Measurements from ENCODE around the gene VARS1.
"Not testable (repeated sequence)": the region's sequence is repeated elsewhere in the genome, so short reads cannot be mapped to it uniquely, and the experiment has no call there.

VARS1 gene

GRCh38 chr6:31822036-31822821 is 26.7 kb upstream of the VARS1 start:
- H3K27ac ChIP-seq (ENCODE audit: low read length), result no peak overlapping the region
- DNase-seq (ENCODE audit: low read depth, low spot score), result no peak

GRCh38 chr6:31821301-31822035 is 25.9 kb upstream of the VARS1 start:
- H3K27ac ChIP-seq (ENCODE audit: low read length), result no peak overlapping the region
- no peaks in the 10 kb centered on the region for H3K9me3 ChIP-seq (ENCODE audit: control insufficient read depth, insufficient read depth, low read length)
- H3K4me3 ChIP-seq (ENCODE audit: low read length), result peak overlapping the region; percentile 55; the same call in 1 of the 2 replicates
- no peaks in the 10 kb centered on the region for H3K36me3 ChIP-seq (ENCODE audit: control insufficient read depth, insufficient read depth, low read length)
- no CpG with 5 or more reads among the region's 39 CpGs for WGBS (ENCODE audit: insufficient coverage, insufficient read length)
- DNase-seq (ENCODE audit: low read depth, low spot score), result no peak
- no peaks in the 10 kb centered on the region for H3K27me3 ChIP-seq (ENCODE audit: control insufficient read depth, insufficient read depth, low read length)
- H3K4me1 ChIP-seq (ENCODE audit: control insufficient read depth, insufficient read depth, low read length), result no peaks in the 10 kb centered on the region; the same call in none of the 2 replicates

More at GRCh38 chr6:31822036-31822821, 26.7 kb upstream of the VARS1 start:
- Histone ChIP-seq H3K4me1 (ENCODE audit: control insufficient read depth, insufficient read depth, low read length) (no peaks in the 10 kb centered on the region; the same call in none of the 2 replicates), H3K36me3 (ENCODE audit: control insufficient read depth, insufficient read depth, low read length) (no peaks in the 10 kb centered on the region), H3K27me3 (ENCODE audit: control insufficient read depth, insufficient read depth, low read length) (no peaks in the 10 kb centered on the region), H3K9me3 (ENCODE audit: control insufficient read depth, insufficient read depth, low read length) (no peaks in the 10 kb centered on the region), H3K4me3 (ENCODE audit: low read length) (peak overlapping the region; percentile 29; the same call in 1 of the 2 replicates)
- WGBS (ENCODE audit: insufficient coverage, insufficient read length), result no CpG with 5 or more reads among the region's 25 CpGs

- H3K27ac ChIP-seq (ENCODE audit: low read length); H3K4me1 ChIP-seq (ENCODE audit: control insufficient read depth, insufficient read depth, low read length): not testable (repeated sequence)
- no CpG with 5 or more reads among the region's 10 CpGs for WGBS (ENCODE audit: insufficient coverage, insufficient read length)
Measured at GRCh38 chr6:31820399-31820798, 24.8 kb upstream of the VARS1 start.

GRCh38 chr6:31819871-31820299 is 24.3 kb upstream of the VARS1 start:
- H3K9me3 ChIP-seq (ENCODE audit: control insufficient read depth, insufficient read depth, low read length), result no peaks in the 10 kb centered on the region
- no peaks in the 10 kb centered on the region for H3K36me3 ChIP-seq (ENCODE audit: control insufficient read depth, insufficient read depth, low read length)
- no peak for DNase-seq (ENCODE audit: low read depth, low spot score)
- H3K27me3 ChIP-seq (ENCODE audit: control insufficient read depth, insufficient read depth, low read length), result no peaks in the 10 kb centered on the region
- H3K27ac ChIP-seq (ENCODE audit: low read length), result no peak overlapping the region
- no peak overlapping the region for H3K4me3 ChIP-seq (ENCODE audit: low read length)
- no peaks in the 10 kb centered on the region; the same call in 1 of the 2 replicates for H3K4me1 ChIP-seq (ENCODE audit: control insufficient read depth, insufficient read depth, low read length)

More at GRCh38 chr6:31820399-31820798, 24.8 kb upstream of the VARS1 start:
- not testable (repeated sequence) for DNase-seq (ENCODE audit: low read depth, low spot score); H3K9me3 ChIP-seq (ENCODE audit: control insufficient read depth, insufficient read depth, low read length); H3K36me3 ChIP-seq (ENCODE audit: control insufficient read depth, insufficient read depth, low read length); H3K27me3 ChIP-seq (ENCODE audit: control insufficient read depth, insufficient read depth, low read length); H3K4me3 ChIP-seq (ENCODE audit: low read length)

GRCh38 chr6:31817929-31818511 is 22.5 kb upstream of the VARS1 start:
- not testable (repeated sequence) for H3K36me3 ChIP-seq (ENCODE audit: control insufficient read depth, insufficient read depth, low read length); H3K9me3 ChIP-seq (ENCODE audit: control insufficient read depth, insufficient read depth, low read length); H3K27ac ChIP-seq (ENCODE audit: low read length); H3K4me3 ChIP-seq (ENCODE audit: low read length); H3K27me3 ChIP-seq (ENCODE audit: control insufficient read depth, insufficient read depth, low read length); DNase-seq (ENCODE audit: low read depth, low spot score); H3K4me1 ChIP-seq (ENCODE audit: control insufficient read depth, insufficient read depth, low read length)
- no CpG with 5 or more reads among the region's 8 CpGs for WGBS (ENCODE audit: insufficient coverage, insufficient read length)

- not testable (repeated sequence) for H3K36me3 ChIP-seq (ENCODE audit: control insufficient read depth, insufficient read depth, low read length); H3K9me3 ChIP-seq (ENCODE audit: control insufficient read depth, insufficient read depth, low read length); H3K27ac ChIP-seq (ENCODE audit: low read length); H3K27me3 ChIP-seq (ENCODE audit: control insufficient read depth, insufficient read depth, low read length); H3K4me1 ChIP-seq (ENCODE audit: control insufficient read depth, insufficient read depth, low read length); DNase-seq (ENCODE audit: low read depth, low spot score); H3K4me3 ChIP-seq (ENCODE audit: low read length)
- no CpG with 5 or more reads among the region's 37 CpGs for WGBS (ENCODE audit: insufficient coverage, insufficient read length)
Measured at GRCh38 chr6:31817133-31817928, 21.8 kb upstream of the VARS1 start.

GRCh38 chr6:31815025-31815838 is 19.7 kb upstream of the VARS1 start, which contains the start of the genes HSPA1A and HSPA1L:
TSS of gene HSPA1A (plus strand) at chr6:31815543. CDS start at chr6:31815757, 214 bp downstream.
TSS of gene HSPA1L (minus strand) at chr6:31815283. CDS start at chr6:31811972, 3,311 bp downstream.
- Histone ChIP-seq H3K9me3 (ENCODE audit: control insufficient read depth, insufficient read depth, low read length) (no peaks in the 10 kb centered on the region), H3K4me3 (ENCODE audit: low read length) (peak within 1 kb of the TSS; percentile 60; the same call in 1 of the 2 replicates), H3K27ac (ENCODE audit: low read length) (no peak within 1 kb of the TSS), H3K4me1 (ENCODE audit: control insufficient read depth, insufficient read depth, low read length) (no peaks in the 10 kb centered on the region), H3K36me3 (ENCODE audit: control insufficient read depth, insufficient read depth, low read length) (no peaks in the 10 kb centered on the region), H3K27me3 (ENCODE audit: control insufficient read depth, insufficient read depth, low read length) (no peaks in the 10 kb centered on the region)
- DNase-seq (ENCODE audit: low read depth, low spot score), result peak; percentile 96
- WGBS (ENCODE audit: insufficient coverage, insufficient read length), result no CpG with 5 or more reads among the region's 56 CpGs

GRCh38 chr6:31814677-31815024 is 19.1 kb upstream of the VARS1 start:
- DNase-seq (ENCODE audit: low read depth, low spot score), result no peak
- Histone ChIP-seq H3K27ac (ENCODE audit: low read length) (no peak overlapping the region), H3K36me3 (ENCODE audit: control insufficient read depth, insufficient read depth, low read length) (no peaks in the 10 kb centered on the region), H3K4me1 (ENCODE audit: control insufficient read depth, insufficient read depth, low read length) (no peaks in the 10 kb centered on the region), H3K9me3 (ENCODE audit: control insufficient read depth, insufficient read depth, low read length) (no peaks in the 10 kb centered on the region), H3K27me3 (ENCODE audit: control insufficient read depth, insufficient read depth, low read length) (no peaks in the 10 kb centered on the region), H3K4me3 (ENCODE audit: low read length) (peak overlapping the region; percentile 60; the same call in 1 of the 2 replicates)
- WGBS (ENCODE audit: insufficient coverage, insufficient read length), result no CpG with 5 or more reads among the region's 13 CpGs

GRCh38 chr6:31813465-31813849 is 17.9 kb upstream of the VARS1 start:
- Histone ChIP-seq H3K4me1 (ENCODE audit: control insufficient read depth, insufficient read depth, low read length) (no peaks in the 10 kb centered on the region), H3K27me3 (ENCODE audit: control insufficient read depth, insufficient read depth, low read length) (no peaks in the 10 kb centered on the region), H3K27ac (ENCODE audit: low read length) (no peak overlapping the region), H3K9me3 (ENCODE audit: control insufficient read depth, insufficient read depth, low read length) (no peaks in the 10 kb centered on the region), H3K36me3 (ENCODE audit: control insufficient read depth, insufficient read depth, low read length) (no peaks in the 10 kb centered on the region), H3K4me3 (ENCODE audit: low read length) (no peak overlapping the region)
- no peak for DNase-seq (ENCODE audit: low read depth, low spot score)
- no CpG with 5 or more reads among the region's 7 CpGs for WGBS (ENCODE audit: insufficient coverage, insufficient read length)

All from iPS DF 6.9 (cell line).